IMR-90 (cell line): ENCODE results near the gene ONECUT1. TPM values are rescaled to one million over a fixed set of nuclear protein-coding genes. Genes with fewer than 3 reads are reported as not detected.

Experiments used
- ATAC-seq: fragments of 200-7000 bp; cut with Tn5 transposase; 2 replicates; pipeline ENCODE4 v1.9.1; 2020; ENCODE audit warnings: low read depth, mild to moderate bottlenecking, moderate library complexity
- BruUV-seq: library from RNA; stranded (reverse); fragments of 400-500 nt; replicated peaks from 2 replicates; lab custom pipeline; 2021; lab: Mats Ljungman, UMichigan
- CTCF ChIA-PET: fragments of 300-600 bp; formaldehyde crosslinking; extraction: SDS; loops from one replicate; lab custom pipeline; 2021; ENCODE audit warnings: antibody characterized with exemption; lab: Yijun Ruan, JAX
- POLR2A ChIA-PET: fragments of 300-600 bp; sonication (Branson Sonifier 250); formaldehyde crosslinking; loops from one replicate; lab custom pipeline; 2022; ENCODE audit warnings: antibody characterized with exemption; ENCODE audit not compliant: unreplicated experiment; lab: Charles Lee
- DNase-seq: peaks from one replicate; pipeline ENCODE4 v3.0.0; 2013
- H2AFZ ChIP-seq: replicated peaks from 2 replicates; pipeline ENCODE3; 2013; ENCODE audit warnings: low read length, mild to moderate bottlenecking; ENCODE audit not compliant: poor library complexity
- H2AK5ac ChIP-seq: 2 replicates; pipeline ENCODE4 v1.6.1; 2013; ENCODE audit warnings: low read depth, low read length, inconsistent platforms
- H2AK9ac ChIP-seq: replicated peaks from 2 replicates; pipeline ENCODE3; 2013; ENCODE audit warnings: mild to moderate bottlenecking, low read depth, low read length, moderate library complexity; ENCODE audit not compliant: poor library complexity
- H2BK120ac ChIP-seq: 2 replicates; pipeline ENCODE4 v1.6.1; 2013; ENCODE audit warnings: low read depth, low read length, inconsistent platforms
- H2BK15ac ChIP-seq: 3 replicates; pipeline ENCODE4 v1.6.1; 2013; ENCODE audit warnings: low read depth, low read length, inconsistent platforms
- H2BK20ac ChIP-seq: 2 replicates; pipeline ENCODE4 v1.6.1; 2013; ENCODE audit warnings: low read depth, mild to moderate bottlenecking, inconsistent platforms, low read length, moderate library complexity
- H2BK5ac ChIP-seq: 2 replicates; pipeline ENCODE4 v1.6.1; 2013; ENCODE audit warnings: mild to moderate bottlenecking, low read depth, low read length, inconsistent platforms; ENCODE audit not compliant: poor library complexity, severe bottlenecking
- H3K14ac ChIP-seq: replicated peaks from 2 replicates; pipeline ENCODE4 v1.6.1; 2013; ENCODE audit warnings: low read depth, low read length, inconsistent platforms
- H3K18ac ChIP-seq: 2 replicates; pipeline ENCODE4 v1.6.1; 2013; ENCODE audit warnings: low read depth, low read length, control low read depth
- H3K23ac ChIP-seq: 2 replicates; pipeline ENCODE4 v1.6.1; 2013; ENCODE audit warnings: low read depth, low read length, inconsistent platforms
- H3K27ac ChIP-seq: 2 replicates; pipeline ENCODE4 v1.5.1; 2013; ENCODE audit warnings: mild to moderate bottlenecking, control low read depth, low read length; ENCODE audit not compliant: insufficient read depth
- H3K27me3 ChIP-seq: 2 replicates; pipeline ENCODE4 v1.6.1; 2013; ENCODE audit warnings: low read length; ENCODE audit not compliant: control insufficient read depth, insufficient read depth
- H3K36me3 ChIP-seq: 2 replicates; pipeline ENCODE4 v1.6.1; 2013; ENCODE audit warnings: low read length, mixed read lengths; ENCODE audit not compliant: control insufficient read depth, insufficient read depth
- H3K4ac ChIP-seq: 2 replicates; pipeline ENCODE4 v1.6.1; 2013; ENCODE audit warnings: low read depth, low read length, inconsistent platforms
- H3K4me1 ChIP-seq: 2 replicates; pipeline ENCODE4 v1.6.1; 2013; ENCODE audit warnings: low read length, mixed read lengths; ENCODE audit not compliant: control insufficient read depth, insufficient read depth
- H3K4me2 ChIP-seq: 2 replicates; pipeline ENCODE4 v1.6.1; 2013; ENCODE audit warnings: low read depth, mild to moderate bottlenecking, control low read depth, low read length, moderate library complexity
- H3K4me3 ChIP-seq: 2 replicates; pipeline ENCODE4 v1.5.1; 2013; ENCODE audit warnings: low read depth, mild to moderate bottlenecking, control low read depth, low read length, moderate library complexity; ENCODE audit not compliant: insufficient read depth
- H3K56ac ChIP-seq: 2 replicates; pipeline ENCODE4 v1.6.1; 2013; ENCODE audit warnings: low read length, inconsistent platforms; ENCODE audit not compliant: insufficient read depth; ENCODE audit errors: extremely low read depth
- H3K79me1 ChIP-seq, 2 experiments: 2 replicates each; pipeline ENCODE4 v1.6.1; 2013; ENCODE audit warnings: low read length in 2 of 2, inconsistent platforms in 1 of 2, low read depth in 1 of 2
- H3K9ac ChIP-seq: 2 replicates; pipeline ENCODE4 v1.6.1; 2013; ENCODE audit warnings: low read depth, low read length, control low read depth
- H3K9me1 ChIP-seq: 2 replicates; pipeline ENCODE4 v1.6.1; 2013; ENCODE audit warnings: low read length, inconsistent platforms; ENCODE audit not compliant: insufficient read depth
- H3K9me3 ChIP-seq: 2 replicates; pipeline ENCODE4 v1.6.1; 2013; ENCODE audit warnings: low read length; ENCODE audit not compliant: control insufficient read depth, insufficient read depth
- H4K20me1 ChIP-seq: 2 replicates; pipeline ENCODE4 v1.6.1; 2013; ENCODE audit warnings: low read length, inconsistent platforms; ENCODE audit not compliant: insufficient read depth
- H4K5ac ChIP-seq: 2 replicates; pipeline ENCODE4 v1.6.1; 2013; ENCODE audit warnings: mild to moderate bottlenecking, low read depth, low read length, control low read depth
- H4K8ac ChIP-seq, 2 experiments: 2 replicates each; pipeline ENCODE4 v1.6.1; 2013; ENCODE audit warnings: low read depth in 2 of 2, low read length in 2 of 2, control low read depth in 1 of 2, inconsistent platforms in 1 of 2
- H4K91ac ChIP-seq: 2 replicates; pipeline ENCODE4 v1.6.1; 2013; ENCODE audit warnings: low read depth, low read length, inconsistent platforms; ENCODE audit not compliant: insufficient read depth
- BHLHE40 ChIP-seq: fragments of 150-350 bp; IDR thresholded peaks from 2 replicates; pipeline ENCODE4 v1.6.1; 2016; ENCODE audit warnings: mild to moderate bottlenecking, low read depth, low read length
- CEBPB ChIP-seq: IDR thresholded peaks from 2 replicates; pipeline ENCODE4 v1.6.1; 2012; ENCODE audit warnings: low read depth, low read length, improper control_type of control experiment
- CHD1 ChIP-seq: IDR thresholded peaks from 2 replicates; pipeline ENCODE4 v1.6.1; 2012; ENCODE audit warnings: low read depth, low read length, improper control_type of control experiment
- CTCF ChIP-seq: conservative IDR thresholded peaks from 2 replicates; pipeline ENCODE4 v1.5.1; 2012; ENCODE audit warnings: mild to moderate bottlenecking, low read depth, low read length, improper control_type of control experiment
- ELK1 ChIP-seq: fragments of 150-350 bp; IDR thresholded peaks from 2 replicates; pipeline ENCODE4 v1.6.1; 2016; ENCODE audit warnings: low read depth, mild to moderate bottlenecking, low read length, moderate library complexity, borderline replicate concordance
- FOS ChIP-seq: fragments of 150-350 bp; IDR thresholded peaks from 2 replicates; pipeline ENCODE4 v1.6.1; 2016; ENCODE audit warnings: low read depth, low read length
- MAFK ChIP-seq: IDR thresholded peaks from 2 replicates; pipeline ENCODE4 v1.6.1; 2012; ENCODE audit warnings: low read depth, low read length, improper control_type of control experiment
- MAZ ChIP-seq: IDR thresholded peaks from 2 replicates; pipeline ENCODE4 v1.6.1; 2012; ENCODE audit warnings: low read depth, mild to moderate bottlenecking, low read length, improper control_type of control experiment, moderate library complexity, borderline replicate concordance
- MXI1 ChIP-seq: IDR thresholded peaks from 2 replicates; pipeline ENCODE4 v1.6.1; 2012; ENCODE audit warnings: low read depth, mild to moderate bottlenecking, low read length, moderate library complexity, borderline replicate concordance
- NFE2L2 ChIP-seq: fragments of 150-350 bp; IDR thresholded peaks from 2 replicates; pipeline ENCODE4 v1.6.1; 2016; ENCODE audit warnings: low read depth, mild to moderate bottlenecking, low read length
- POLR2A ChIP-seq: IDR thresholded peaks from 2 replicates; pipeline ENCODE4 v1.6.1; 2012; ENCODE audit warnings: mild to moderate bottlenecking, low read depth, low read length
- RAD21 ChIP-seq: IDR thresholded peaks from 2 replicates; pipeline ENCODE4 v1.6.1; 2012; ENCODE audit warnings: low read length, improper control_type of control experiment
- RCOR1 ChIP-seq: IDR thresholded peaks from 2 replicates; pipeline ENCODE4 v1.6.1; 2012; ENCODE audit warnings: mild to moderate bottlenecking, low read length, improper control_type of control experiment; ENCODE audit not compliant: insufficient replicate concordance
- RFX5 ChIP-seq: IDR thresholded peaks from 2 replicates; pipeline ENCODE4 v1.8.0; 2012; ENCODE audit warnings: low read depth, mild to moderate bottlenecking, low read length, moderate library complexity
- SMC3 ChIP-seq: fragments of 150-350 bp; IDR thresholded peaks from 2 replicates; pipeline ENCODE4 v1.6.1; 2016; ENCODE audit warnings: low read depth, mild to moderate bottlenecking, antibody characterized with exemption, low read length, moderate library complexity
- USF2 ChIP-seq: fragments of 150-350 bp; IDR thresholded peaks from 2 replicates; pipeline ENCODE4 v1.6.1; 2017; ENCODE audit warnings: mild to moderate bottlenecking, antibody characterized with exemption, low read length, low read depth
- dilution Hi-C: fragments of 300-500 bp; cut with HindIII; formaldehyde crosslinking; loops from one replicate; pipeline ENCODE4 v1.14.3; 2018; ENCODE audit warnings: low sequenced_read_pairs; ENCODE audit not compliant: unreplicated experiment
- in situ Hi-C: fragments of 300-500 bp; cut with MboI; formaldehyde crosslinking; loops from 3 replicates; pipeline ENCODE4 v1.14.3; 2019; ENCODE audit warnings: low sequenced_read_pairs, inconsistent platforms, mixed read lengths
- intact Hi-C: fragments of 100-400 bp; cut with micrococcal nuclease; formaldehyde crosslinking; loops from 2 replicates; pipeline ENCODE4 v1.10.0; 2022
- polyA plus RNA-seq, 3 experiments: library from polyadenylated mRNA; depleted of rRNA; stranded (reverse); fragments of >200 nt; gene quantifications; 2 replicates each; pipeline ENCODE4 v1.2.3, GENCODE V29; 2012; ENCODE audit warnings: low replicate concordance in 1 of 3
- total RNA-seq: library from RNA; depleted of rRNA; stranded (reverse); fragments of >200 nt; gene quantifications from 2 replicates; pipeline ENCODE4 v1.2.3, GENCODE V29; 2012

ONECUT1 gene
- total and polyA plus RNA-seq, 2 of the 4 experiments (the other 2 are of a cell fraction) = not detected

- no peaks in the 10 kb centered on the region for H3K79me1 ChIP-seq
- no peak overlapping the region for H4K5ac ChIP-seq
- H3K9ac ChIP-seq = no peak overlapping the region
- H3K9me1 ChIP-seq = no peaks in the 10 kb centered on the region
- no peaks in the 10 kb centered on the region for H4K20me1 ChIP-seq
- H3K4me2 ChIP-seq = no peak overlapping the region
- no peak overlapping the region for H3K18ac ChIP-seq
- H3K4ac ChIP-seq = no peak overlapping the region
- H2BK20ac ChIP-seq = no peak overlapping the region
- no peak overlapping the region for H2BK15ac ChIP-seq
- no peak overlapping the region for H2BK5ac ChIP-seq
- BruUV-seq = no TSS peak
- no peak for ATAC-seq
- dilution Hi-C loops (no loop called here), intact Hi-C loops (loop anchor here (5.0 to 10.0 kb wide), 2 partner anchors 168 to 401 kb away; partner anchors contain the start of gene ARPP19), in situ Hi-C loops (loop anchor here (10.0 kb wide), 1 partner anchor 398 kb away; no protein-coding TSS in a partner anchor)
- no peak overlapping the region for H4K91ac ChIP-seq
- CTCF ChIA-PET = interaction anchor here (0.6 to 1.3 kb wide), 2 partner anchors 506 to 954 kb away, joined by 3 read pairs; no protein-coding TSS in a partner anchor
- H3K36me3 ChIP-seq = no peaks in the 10 kb centered on the region
- H3K27ac ChIP-seq = no peak overlapping the region
- H3K56ac ChIP-seq = no peak overlapping the region
- H3K27me3 ChIP-seq = no peaks in the 10 kb centered on the region
- H2BK120ac ChIP-seq = no peak overlapping the region
- TF ChIP-seq ELK1 (no peak), SMC3 (no peak), FOS (no peak), NFE2L2 (no peak), POLR2A (no peak), CHD1 (no peak), BHLHE40 (no peak), CTCF (no peak), CEBPB (no peak), MAFK (no peak), RAD21 (no peak), MXI1 (no peak), MAZ (no peak), USF2 (no peak), RFX5 (no peak), RCOR1 (no peak)
- H2AK5ac ChIP-seq = no peak overlapping the region
- H3K9me3 ChIP-seq = no peaks in the 10 kb centered on the region
- no peak overlapping the region for H2AFZ ChIP-seq
- H3K4me1 ChIP-seq = no peaks in the 10 kb centered on the region
- H3K23ac ChIP-seq = no peak overlapping the region
- no peak overlapping the region for H4K8ac ChIP-seq
- no peak overlapping the region for H3K4me3 ChIP-seq
- H2AK9ac ChIP-seq = no peak overlapping the region
- DNase-seq = no peak
- POLR2A ChIA-PET = interaction anchor here (0.6 kb wide), 1 partner anchor 69 kb away, joined by 6 read pairs; no protein-coding TSS in a partner anchor
- no peak overlapping the region for H3K14ac ChIP-seq
Observed at GRCh38 chr15:52733088-52733487, 57.0 kb downstream of the ONECUT1 start.
